ENCODE measurements around the gene CRTC1.

Gene CRTC1

GRCh38 chr19:18756896-18757295 is 73.4 kb downstream of the CRTC1 start:
- Histone ChIP-seq H3K4me1 (ENCODE audit: insufficient read depth, low read length) (no peaks in the 10 kb centered on the region), H3K36me3 (ENCODE audit: insufficient read depth, low read length) (peaks cover 7% of the 10 kb centered on the region; the same call in 1 of the 2 replicates), H3K9ac (ENCODE audit: low read depth, low read length) (no peak overlapping the region), H3K4me3 (ENCODE audit: low read length) (no peak overlapping the region), H3K9me3 (ENCODE audit: insufficient read depth, low read depth, low read length) (no peaks in the 10 kb centered on the region), H3K27me3 (ENCODE audit: insufficient read depth, low read length) (no peaks in the 10 kb centered on the region), H3K27ac (ENCODE audit: low read depth, low read length) (no peak overlapping the region)
- 88% methylated on average over 16 of the region's 16 CpGs for WGBS

DNA sequence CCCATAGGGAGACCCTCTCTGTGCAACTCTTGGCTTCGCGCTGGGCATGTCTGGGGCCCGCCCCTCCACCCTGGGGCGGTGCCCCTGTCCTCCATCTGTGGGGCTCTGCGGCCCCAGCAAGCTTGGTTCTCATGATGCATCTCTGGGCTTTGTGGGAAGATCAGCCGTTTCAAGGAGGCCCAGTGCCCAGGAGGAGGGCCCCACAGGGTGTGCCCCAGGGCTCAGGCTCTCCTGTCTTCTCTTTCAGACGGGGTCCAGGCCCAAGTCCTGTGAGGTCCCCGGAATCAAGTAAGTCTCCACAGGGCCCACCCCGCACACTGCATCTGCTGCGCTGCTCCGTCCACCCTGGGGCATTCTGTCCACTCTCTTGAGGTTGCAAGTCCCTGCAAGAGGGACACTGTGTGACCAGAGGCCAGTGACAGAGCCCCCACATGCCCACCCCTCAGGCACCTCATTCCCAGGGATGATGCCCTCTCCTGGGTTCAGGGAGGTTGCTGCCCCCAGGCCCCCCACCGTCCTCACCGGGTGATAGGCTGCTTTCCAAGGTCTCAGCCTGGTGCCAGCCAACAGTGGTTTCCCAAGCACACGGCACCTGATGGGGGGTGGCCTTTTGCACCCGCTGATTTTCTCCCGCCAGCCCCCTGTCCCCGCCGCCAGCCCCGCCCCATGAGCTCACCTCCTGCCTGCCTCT is 76.0 kb downstream of the CRTC1 start:
- no peaks in the 10 kb centered on the region for H3K9me3 ChIP-seq (ENCODE audit: insufficient read depth, low read depth, low read length)
- no peaks in the 10 kb centered on the region for H3K4me1 ChIP-seq (ENCODE audit: insufficient read depth, low read length)
- peaks cover 16% of the 10 kb centered on the region for H3K27me3 ChIP-seq (ENCODE audit: insufficient read depth, low read length)
- no peak overlapping the region for H3K27ac ChIP-seq (ENCODE audit: low read depth, low read length)
- WGBS, result 87% methylated on average over 19 of the region's 19 CpGs
- no peak overlapping the region for H3K4me3 ChIP-seq (ENCODE audit: low read length)
- H3K9ac ChIP-seq (ENCODE audit: low read depth, low read length), result no peak overlapping the region
- peaks cover 2% of the 10 kb centered on the region; the same call in 1 of the 2 replicates for H3K36me3 ChIP-seq (ENCODE audit: insufficient read depth, low read length)

- H3K27ac ChIP-seq (ENCODE audit: low read depth, low read length), result no peak overlapping the region
- H3K27me3 ChIP-seq (ENCODE audit: insufficient read depth, low read length), result peaks cover 22% of the 10 kb centered on the region
- no peak overlapping the region for H3K9ac ChIP-seq (ENCODE audit: low read depth, low read length)
- H3K4me1 ChIP-seq (ENCODE audit: insufficient read depth, low read length), result no peaks in the 10 kb centered on the region
- no peaks in the 10 kb centered on the region for H3K9me3 ChIP-seq (ENCODE audit: insufficient read depth, low read depth, low read length)
- WGBS, result 93% methylated on average over 22 of the region's 22 CpGs
- no peaks in the 10 kb centered on the region; the same call in 1 of the 2 replicates for H3K36me3 ChIP-seq (ENCODE audit: insufficient read depth, low read length)
- H3K4me3 ChIP-seq (ENCODE audit: low read length), result no peak overlapping the region
These were observed 76.5 kb downstream of the CRTC1 start for GRCh38 chr19:18759995-18760426.

DNA sequence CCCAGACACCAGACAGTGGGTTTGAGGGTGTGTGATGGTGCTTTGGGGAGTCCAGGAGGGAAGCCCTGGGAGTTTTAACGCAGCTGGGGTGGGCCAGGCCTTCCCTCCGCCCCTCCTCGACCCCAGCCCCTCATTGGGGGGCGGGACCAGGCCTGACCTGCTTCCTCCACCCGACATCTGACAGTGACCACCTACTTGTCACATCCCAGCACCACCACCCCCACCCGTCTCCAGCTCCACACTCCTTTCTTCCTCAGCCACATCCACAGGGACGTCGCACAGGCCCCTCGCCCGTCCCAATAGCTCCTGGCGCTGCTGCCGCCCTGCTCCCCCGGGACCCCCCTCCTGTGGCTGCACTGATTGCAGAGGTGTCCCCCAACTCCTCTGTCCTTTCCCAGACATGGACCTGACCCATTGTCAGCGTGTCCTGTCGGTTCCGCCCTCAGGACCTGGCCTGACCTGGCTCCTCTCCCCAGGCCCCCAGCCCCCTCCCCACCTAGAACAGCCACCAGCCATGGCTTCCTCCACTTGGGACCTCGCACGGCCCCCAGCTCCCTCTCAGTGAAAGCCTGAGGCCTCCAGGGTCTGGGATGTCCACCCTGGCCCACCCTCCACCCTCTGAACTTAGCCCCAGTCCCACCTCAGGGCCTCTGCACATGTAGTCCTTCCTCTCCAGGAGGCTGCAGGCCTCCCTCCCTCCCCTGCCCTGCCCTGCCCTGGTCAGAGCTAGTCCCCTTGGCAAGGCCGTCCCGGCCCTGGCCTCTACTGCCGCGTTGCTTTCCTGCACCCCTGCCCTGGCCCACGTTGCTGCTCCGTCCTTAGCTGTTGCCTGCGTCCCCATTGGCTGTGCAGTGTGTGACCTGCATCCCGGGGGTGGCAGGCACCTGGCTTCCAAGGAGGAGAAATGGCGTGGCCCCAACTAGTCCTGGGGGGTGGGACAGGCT is 77.2 kb downstream of the CRTC1 start:
- H3K9me3 ChIP-seq (ENCODE audit: insufficient read depth, low read depth, low read length), result no peaks in the 10 kb centered on the region
- H3K4me1 ChIP-seq (ENCODE audit: insufficient read depth, low read length), result no peaks in the 10 kb centered on the region
- no peaks in the 10 kb centered on the region; the same call in 1 of the 2 replicates for H3K36me3 ChIP-seq (ENCODE audit: insufficient read depth, low read length)
- no peak overlapping the region for H3K27ac ChIP-seq (ENCODE audit: low read depth, low read length)
- WGBS, result 90% methylated on average over 27 of the region's 27 CpGs
- H3K4me3 ChIP-seq (ENCODE audit: low read length), result no peak overlapping the region
- peaks cover 29% of the 10 kb centered on the region for H3K27me3 ChIP-seq (ENCODE audit: insufficient read depth, low read length)
- no peak overlapping the region for H3K9ac ChIP-seq (ENCODE audit: low read depth, low read length)

DNA sequence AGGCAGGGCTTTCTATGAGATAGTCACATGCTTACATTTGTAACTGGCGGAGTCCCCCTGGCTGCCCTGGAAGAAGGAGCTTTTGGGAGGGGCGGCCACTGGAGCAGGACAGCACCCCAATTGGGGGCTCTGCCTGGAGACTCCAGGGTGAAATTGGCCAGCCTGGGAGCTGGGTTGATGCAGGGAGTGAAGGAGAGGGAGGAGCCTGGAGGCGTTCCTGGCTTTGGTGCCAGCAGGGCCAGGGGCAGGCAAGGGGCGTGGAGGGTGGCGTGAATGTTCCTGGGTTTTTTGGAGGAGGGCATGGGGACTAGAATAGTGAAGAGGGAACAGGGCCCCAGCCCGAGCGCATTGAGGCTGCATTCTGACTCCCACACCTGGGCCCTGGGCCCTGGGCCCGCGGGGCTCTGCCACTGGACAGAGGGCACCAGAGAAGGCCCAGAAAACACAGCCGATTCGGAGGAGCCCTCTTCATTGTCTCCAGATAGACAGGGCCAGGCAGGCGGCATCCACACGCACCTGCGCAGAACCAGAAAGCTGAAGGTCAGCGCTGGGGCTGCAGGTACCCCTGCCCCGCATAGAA is 78.1 kb downstream of the CRTC1 start:
- WGBS, result 94% methylated on average over 16 of the region's 16 CpGs
- H3K4me3 ChIP-seq (ENCODE audit: low read length), result no peak overlapping the region

GRCh38 chr19:18762125-18763023 is 78.9 kb downstream of the CRTC1 start:
- Histone ChIP-seq H3K27me3 (ENCODE audit: insufficient read depth, low read length) (peaks cover 39% of the 10 kb centered on the region), H3K4me3 (ENCODE audit: low read length) (no peak overlapping the region), H3K36me3 (ENCODE audit: insufficient read depth, low read length) (no peaks in the 10 kb centered on the region; the same call in 1 of the 2 replicates), H3K27ac (ENCODE audit: low read depth, low read length) (no peak overlapping the region), H3K4me1 (ENCODE audit: insufficient read depth, low read length) (no peaks in the 10 kb centered on the region), H3K9ac (ENCODE audit: low read depth, low read length) (no peak overlapping the region), H3K9me3 (ENCODE audit: insufficient read depth, low read depth, low read length) (no peaks in the 10 kb centered on the region)
- 73% methylated on average over 35 of the region's 35 CpGs for WGBS

More for the DNA sequence above, 78.1 kb downstream of the CRTC1 start:
- Histone ChIP-seq H3K9ac (ENCODE audit: low read depth, low read length) (no peak overlapping the region), H3K27ac (ENCODE audit: low read depth, low read length) (no peak overlapping the region), H3K27me3 (ENCODE audit: insufficient read depth, low read length) (peaks cover 33% of the 10 kb centered on the region), H3K36me3 (ENCODE audit: insufficient read depth, low read length) (no peaks in the 10 kb centered on the region; the same call in 1 of the 2 replicates), H3K9me3 (ENCODE audit: insufficient read depth, low read depth, low read length) (no peaks in the 10 kb centered on the region), H3K4me1 (ENCODE audit: insufficient read depth, low read length) (no peaks in the 10 kb centered on the region)

DNA sequence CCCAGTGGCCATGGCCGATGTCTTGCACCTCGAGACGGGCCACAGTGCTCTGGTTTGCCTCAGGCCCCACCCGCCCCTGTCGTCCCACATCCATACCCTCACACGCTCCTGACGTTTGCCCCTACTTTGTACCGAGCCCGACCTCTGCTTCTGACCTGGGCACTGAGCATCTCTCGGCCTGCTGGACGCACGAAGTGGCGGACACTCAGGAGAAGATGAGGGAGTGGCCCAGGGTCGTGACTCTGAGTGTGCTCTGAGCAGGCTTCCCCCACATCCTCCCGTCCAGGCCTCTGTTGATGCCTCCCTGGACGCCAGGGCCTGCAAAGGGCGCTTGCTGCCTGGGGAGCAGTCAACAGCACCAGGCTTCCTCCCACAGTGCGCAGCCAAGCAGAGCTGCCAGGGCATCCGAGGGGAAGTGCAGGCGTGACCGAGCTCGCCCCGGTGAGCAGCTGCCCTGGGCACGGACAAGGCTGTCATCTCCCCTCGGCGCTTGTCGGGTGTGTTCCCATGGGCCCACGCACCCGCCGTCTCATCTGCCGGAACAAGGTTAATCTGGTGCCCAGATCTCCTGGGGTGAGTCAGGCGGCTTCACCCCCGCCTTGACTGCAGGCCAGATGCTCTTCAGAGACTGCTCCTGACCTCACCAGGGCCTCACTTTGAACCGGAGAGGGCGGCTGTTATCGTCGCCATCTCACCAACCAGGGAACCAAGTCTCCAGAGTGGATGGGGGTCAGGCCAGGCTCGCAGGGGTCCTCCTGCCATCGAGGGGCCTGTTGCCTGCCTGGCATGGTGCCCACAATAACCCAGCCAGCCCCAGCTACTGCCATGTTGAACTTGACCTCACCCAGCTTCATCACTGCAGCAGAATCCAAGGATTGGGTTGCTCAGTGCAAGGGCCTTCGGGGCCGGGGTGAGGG is 80.5 kb downstream of the CRTC1 start:
- Histone ChIP-seq H3K9me3 (ENCODE audit: insufficient read depth, low read depth, low read length) (no peaks in the 10 kb centered on the region), H3K4me1 (ENCODE audit: insufficient read depth, low read length) (no peaks in the 10 kb centered on the region), H3K9ac (ENCODE audit: low read depth, low read length) (no peak overlapping the region), H3K27ac (ENCODE audit: low read depth, low read length) (no peak overlapping the region), H3K27me3 (ENCODE audit: insufficient read depth, low read length) (peaks cover 52% of the 10 kb centered on the region), H3K36me3 (ENCODE audit: insufficient read depth, low read length) (no peaks in the 10 kb centered on the region), H3K4me3 (ENCODE audit: low read length) (no peak overlapping the region)
- WGBS, result 93% methylated on average over 41 of the region's 41 CpGs

GRCh38 chr19:18764591-18765051 is 81.1 kb downstream of the CRTC1 start:
- Histone ChIP-seq H3K36me3 (ENCODE audit: insufficient read depth, low read length) (no peaks in the 10 kb centered on the region), H3K9ac (ENCODE audit: low read depth, low read length) (no peak overlapping the region)

GRCh38 chr19:18765224-18765623 is 81.7 kb downstream of the CRTC1 start:
- peaks cover 63% of the 10 kb centered on the region for H3K27me3 ChIP-seq (ENCODE audit: insufficient read depth, low read length)
- H3K9me3 ChIP-seq (ENCODE audit: insufficient read depth, low read depth, low read length), result no peaks in the 10 kb centered on the region
- H3K4me3 ChIP-seq (ENCODE audit: low read length), result no peak overlapping the region
- H3K4me1 ChIP-seq (ENCODE audit: insufficient read depth, low read length), result no peaks in the 10 kb centered on the region
- H3K9ac ChIP-seq (ENCODE audit: low read depth, low read length), result no peak overlapping the region
- no peaks in the 10 kb centered on the region for H3K36me3 ChIP-seq (ENCODE audit: insufficient read depth, low read length)
- WGBS, result 90% methylated on average over 8 of the region's 8 CpGs
- no peak overlapping the region for H3K27ac ChIP-seq (ENCODE audit: low read depth, low read length)

More at GRCh38 chr19:18764591-18765051, 81.1 kb downstream of the CRTC1 start:
- no peaks in the 10 kb centered on the region for H3K4me1 ChIP-seq (ENCODE audit: insufficient read depth, low read length)
- WGBS, result 72% methylated on average over 4 of the region's 4 CpGs
- no peaks in the 10 kb centered on the region for H3K9me3 ChIP-seq (ENCODE audit: insufficient read depth, low read depth, low read length)
- peaks cover 59% of the 10 kb centered on the region for H3K27me3 ChIP-seq (ENCODE audit: insufficient read depth, low read length)
- no peak overlapping the region for H3K27ac ChIP-seq (ENCODE audit: low read depth, low read length)
- H3K4me3 ChIP-seq (ENCODE audit: low read length), result no peak overlapping the region
